ENCODE data around the gene TMEM150A. TPM values are rescaled to one million over a fixed set of nuclear protein-coding genes. Genes with fewer than 3 reads are reported as not detected.
A peak's percentile ranks its signal among the peaks of the same experiment; 100 is the strongest.

TMEM150A gene
- 1 to 10 TPM; 4.7 to 6.4 TPM for total RNA-seq

DNA sequence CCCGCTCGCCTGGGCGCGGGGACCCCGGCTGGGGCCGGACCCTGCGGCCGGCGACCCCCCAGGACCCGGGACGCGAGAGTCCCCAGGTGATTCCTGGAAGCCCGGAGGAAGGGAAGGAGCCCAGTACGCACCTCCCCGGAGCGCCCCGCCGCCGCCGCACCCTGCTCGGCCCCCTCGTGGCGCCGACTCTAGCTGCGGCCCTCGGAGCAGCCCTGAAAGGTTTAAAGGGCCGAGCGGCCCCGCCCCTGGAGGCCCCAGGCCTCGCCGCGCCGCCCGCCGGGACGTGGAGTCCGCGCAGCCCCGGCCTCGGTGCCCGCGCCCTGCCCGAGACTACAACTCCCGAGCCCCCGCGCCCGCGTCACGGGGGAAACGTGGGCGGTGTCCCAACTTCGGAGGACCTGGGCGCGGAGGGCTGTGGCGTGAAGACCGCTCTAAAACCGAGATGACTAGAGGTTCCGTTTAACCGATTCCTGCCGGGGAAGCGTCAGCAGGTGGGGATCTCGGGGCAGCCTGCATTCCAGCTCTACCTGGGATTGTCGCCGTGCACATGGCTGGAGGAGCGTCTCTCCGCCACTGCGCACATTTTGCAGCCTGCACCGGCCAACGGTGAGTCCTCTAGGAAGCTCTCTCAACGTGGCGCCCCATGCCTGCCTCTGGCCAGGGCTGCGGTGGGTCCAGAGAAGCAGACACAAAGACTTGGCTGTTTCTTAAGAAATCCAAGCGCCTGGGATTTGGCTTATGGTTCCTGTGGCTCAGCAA is at the start of gene TMEM150A:
Gene TMEM150A (minus strand): TSS at position 223 of the 759 bp plus-strand sequence. CDS start 750 bp downstream, outside the sequence.
- H3K4me1 Mint-ChIP-seq (ENCODE audit: low read depth in 2 of 2): peaks cover 11 to 12% of the 10 kb centered on the region in 2 donors
- H3K4me3 Mint-ChIP-seq: peak within 1 kb of the TSS; percentile 89
- H3K36me3 Mint-ChIP-seq: no peaks in the 10 kb centered on the region
- no peaks in the 10 kb centered on the region for H3K9me3 Mint-ChIP-seq
- H3K27me3 Mint-ChIP-seq: no peaks in the 10 kb centered on the region
- DNase-seq (ENCODE audit: low spot score) (peak; percentile 93), ATAC-seq (peak; percentile 98 to 99)
- peak within 1 kb of the TSS; percentile 15 to 76 for H3K27ac Mint-ChIP-seq

- peaks cover 36% of the 10 kb centered on the region for H3K36me3 Mint-ChIP-seq
- no peak for DNase-seq (ENCODE audit: low spot score)
- peaks cover 4 to 10% of the 10 kb centered on the region in 2 donors for H3K4me1 Mint-ChIP-seq (ENCODE audit: low read depth in 2 of 2)
- no peak for ATAC-seq
- no peaks in the 10 kb centered on the region for H3K27me3 Mint-ChIP-seq
- no peak overlapping the region for H3K4me3 Mint-ChIP-seq
- H3K27ac Mint-ChIP-seq: peak overlapping the region in 1 of 2 donors; percentile 21
- H3K9me3 Mint-ChIP-seq: no peaks in the 10 kb centered on the region
Observed at GRCh38 chr2:85652056-85652455, 49.6 kb upstream of the TMEM150A start.

DNA sequence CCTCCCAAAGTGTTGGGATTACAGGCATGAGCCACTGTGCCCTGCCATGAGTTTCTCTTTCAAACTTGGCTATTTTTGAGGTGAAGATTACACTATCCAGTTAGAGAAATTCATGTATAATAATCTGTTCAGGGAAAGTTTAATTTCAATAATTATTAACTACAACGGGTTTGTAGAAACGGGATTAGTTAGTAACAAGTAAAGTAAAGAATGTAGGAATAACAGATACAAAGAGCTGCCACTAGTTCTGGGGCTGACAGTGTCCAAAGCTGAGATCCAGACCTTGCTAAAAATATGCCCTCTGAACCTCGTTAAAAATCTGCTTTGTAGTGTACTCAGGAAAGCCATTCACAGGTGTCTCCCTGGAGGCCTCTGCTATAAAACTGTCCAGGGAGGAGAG is 48.6 kb upstream of the TMEM150A start:
- H3K9me3 Mint-ChIP-seq: no peaks in the 10 kb centered on the region
- DNase-seq (ENCODE audit: low spot score) (no peak), ATAC-seq (no peak)
- H3K4me1 Mint-ChIP-seq (ENCODE audit: low read depth in 2 of 2): peaks cover 4 to 8% of the 10 kb centered on the region in 2 donors
- no peak overlapping the region for H3K27ac Mint-ChIP-seq
- H3K36me3 Mint-ChIP-seq: peaks cover 36% of the 10 kb centered on the region
- H3K27me3 Mint-ChIP-seq: no peaks in the 10 kb centered on the region
- no peak overlapping the region for H3K4me3 Mint-ChIP-seq

GRCh38 chr2:85650456-85650855 is 48.0 kb upstream of the TMEM150A start:
- peaks cover 41% of the 10 kb centered on the region for H3K36me3 Mint-ChIP-seq
- H3K4me3 Mint-ChIP-seq: no peak overlapping the region
- H3K4me1 Mint-ChIP-seq (ENCODE audit: low read depth in 2 of 2): peaks cover 4 to 5% of the 10 kb centered on the region in 2 donors
- H3K9me3 Mint-ChIP-seq: no peaks in the 10 kb centered on the region
- H3K27me3 Mint-ChIP-seq: no peaks in the 10 kb centered on the region
- no peak for ATAC-seq
- no peak overlapping the region for H3K27ac Mint-ChIP-seq
- no peak for DNase-seq (ENCODE audit: low spot score)

- peaks cover 41% of the 10 kb centered on the region for H3K36me3 Mint-ChIP-seq
- H3K27ac Mint-ChIP-seq: peak overlapping the region in 1 of 2 donors; percentile 4
Observed at GRCh38 chr2:85649201-85650190, 47.0 kb upstream of the TMEM150A start.

GRCh38 chr2:85648619-85649018 is 46.1 kb upstream of the TMEM150A start:
- ATAC-seq: no peak
- Mint-ChIP-seq H3K4me1 (ENCODE audit: low read depth in 2 of 2) (peaks cover 4 to 5% of the 10 kb centered on the region in 2 donors), H3K27ac (peak overlapping the region in 1 of 2 donors; percentile 4), H3K36me3 (peaks cover 37% of the 10 kb centered on the region), H3K4me3 (no peak overlapping the region), H3K27me3 (no peaks in the 10 kb centered on the region), H3K9me3 (no peaks in the 10 kb centered on the region)
- no peak for DNase-seq (ENCODE audit: low spot score)

More at GRCh38 chr2:85649201-85650190, 47.0 kb upstream of the TMEM150A start:
- Mint-ChIP-seq H3K4me1 (ENCODE audit: low read depth in 2 of 2) (peaks cover 4 to 5% of the 10 kb centered on the region in 2 donors), H3K4me3 (no peak overlapping the region), H3K9me3 (no peaks in the 10 kb centered on the region), H3K27me3 (no peaks in the 10 kb centered on the region)
- no peak for ATAC-seq
- no peak for DNase-seq (ENCODE audit: low spot score)

DNA sequence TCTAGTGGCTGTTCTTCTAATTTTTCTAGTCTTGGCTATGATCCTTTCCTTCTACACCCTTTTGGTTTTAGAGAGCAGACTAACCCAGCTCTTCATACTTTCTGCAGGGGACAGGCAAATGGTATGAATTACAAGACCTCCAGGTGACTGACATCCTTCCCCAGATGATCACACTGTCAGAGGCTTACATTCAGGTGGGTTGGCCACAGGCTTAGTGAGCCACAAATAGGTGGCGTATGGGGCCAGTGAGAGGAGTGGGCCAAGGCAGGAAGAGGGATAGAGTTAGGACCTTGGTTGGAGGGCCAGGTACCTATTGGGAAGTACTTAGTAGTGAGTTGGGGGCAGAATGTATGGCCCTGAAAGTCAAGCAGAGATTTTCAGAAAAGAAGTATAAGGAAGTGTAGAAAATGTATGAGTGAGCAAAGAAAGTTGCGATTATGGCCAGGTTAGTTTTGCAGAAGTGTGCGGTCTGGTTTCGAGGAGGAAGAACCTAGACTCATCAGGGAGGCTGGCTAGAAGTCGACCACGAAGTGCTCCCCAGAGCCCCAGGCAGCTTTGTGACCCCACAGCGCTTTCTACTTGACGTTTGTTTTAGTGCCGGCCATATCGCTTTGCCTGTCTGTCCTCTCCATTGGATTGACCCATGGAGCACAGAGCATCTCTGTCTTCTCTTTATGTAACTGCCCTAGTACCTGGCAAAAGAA is 45.5 kb upstream of the TMEM150A start:
- peak overlapping the region in 1 of 2 donors; percentile 4 for H3K27ac Mint-ChIP-seq
- H3K27me3 Mint-ChIP-seq: no peaks in the 10 kb centered on the region
- peaks cover 4 to 5% of the 10 kb centered on the region in 2 donors for H3K4me1 Mint-ChIP-seq (ENCODE audit: low read depth in 2 of 2)
- H3K9me3 Mint-ChIP-seq: no peaks in the 10 kb centered on the region
- H3K36me3 Mint-ChIP-seq: peaks cover 32% of the 10 kb centered on the region
- H3K4me3 Mint-ChIP-seq: no peak overlapping the region
- DNase-seq (ENCODE audit: low spot score): no peak
- ATAC-seq: no peak

DNA sequence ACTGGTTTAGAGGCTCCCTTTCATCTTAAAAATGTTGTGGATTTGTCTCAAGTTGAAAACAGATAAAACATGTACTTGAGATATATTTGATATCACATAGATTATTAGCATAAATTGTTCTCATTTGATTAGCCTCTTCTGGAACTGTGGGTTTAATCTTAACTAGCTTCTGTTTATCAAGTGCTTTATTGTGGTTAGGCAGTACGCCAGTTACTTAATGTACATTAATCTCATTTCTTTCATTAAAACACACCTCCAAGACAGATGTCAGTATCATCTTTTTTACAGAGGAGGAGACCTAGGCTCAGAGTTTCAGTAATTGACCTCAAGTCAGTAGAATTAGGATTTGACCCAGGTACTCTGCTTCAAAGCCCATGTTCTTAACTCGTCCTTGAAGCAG is 43.7 kb upstream of the TMEM150A start:
- Mint-ChIP-seq H3K4me1 (ENCODE audit: low read depth in 2 of 2) (peaks cover 5 to 11% of the 10 kb centered on the region in 2 donors), H3K27ac (no peak overlapping the region), H3K27me3 (no peaks in the 10 kb centered on the region), H3K36me3 (peaks cover 45% of the 10 kb centered on the region), H3K9me3 (no peaks in the 10 kb centered on the region), H3K4me3 (no peak overlapping the region)
- DNase-seq (ENCODE audit: low spot score) (no peak), ATAC-seq (no peak)

DNA sequence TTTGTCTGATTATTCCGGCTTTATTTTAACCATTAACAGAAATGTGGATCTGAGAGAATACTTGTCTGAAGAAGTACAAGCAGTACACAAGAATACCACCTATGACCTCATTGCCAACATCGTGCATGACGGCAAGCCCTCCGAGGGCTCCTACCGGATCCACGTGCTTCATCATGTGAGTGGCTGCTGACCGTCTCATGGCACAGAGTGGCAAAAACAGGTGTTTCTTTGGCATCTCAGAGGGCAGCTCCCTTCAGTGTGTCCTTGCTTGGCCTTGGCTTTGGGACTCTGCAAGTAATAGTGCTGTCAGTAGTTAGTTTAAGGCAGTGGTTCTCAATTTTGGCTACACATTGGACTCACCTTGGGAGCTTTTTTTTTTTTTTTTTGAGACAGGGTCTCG is 42.4 kb upstream of the TMEM150A start:
- Mint-ChIP-seq H3K27ac (no peak overlapping the region), H3K27me3 (no peaks in the 10 kb centered on the region), H3K4me1 (ENCODE audit: low read depth in 2 of 2) (peaks cover 5 to 11% of the 10 kb centered on the region in 2 donors), H3K36me3 (peaks cover 50% of the 10 kb centered on the region), H3K4me3 (no peak overlapping the region), H3K9me3 (no peaks in the 10 kb centered on the region)
- no peak for DNase-seq (ENCODE audit: low spot score)
- ATAC-seq: no peak

GRCh38 chr2:85642725-85643124 is 40.2 kb upstream of the TMEM150A start:
- Mint-ChIP-seq H3K27me3 (no peaks in the 10 kb centered on the region), H3K4me3 (no peak overlapping the region), H3K4me1 (ENCODE audit: low read depth in 2 of 2) (peaks cover under 1 to 8% of the 10 kb centered on the region in 2 donors), H3K36me3 (peaks cover 31% of the 10 kb centered on the region), H3K27ac (peak overlapping the region in 1 of 2 donors; percentile 32), H3K9me3 (no peaks in the 10 kb centered on the region)
- DNase-seq (ENCODE audit: low spot score) (no peak), ATAC-seq (peak in 1 of 2 donors; percentile 70)

- Mint-ChIP-seq H3K9me3 (no peaks in the 10 kb centered on the region), H3K36me3 (peaks cover 29% of the 10 kb centered on the region), H3K4me1 (ENCODE audit: low read depth in 2 of 2) (peaks cover 8 to 19% of the 10 kb centered on the region in 2 donors), H3K27ac (no peak overlapping the region), H3K27me3 (no peaks in the 10 kb centered on the region), H3K4me3 (no peak overlapping the region)
- no peak for DNase-seq (ENCODE audit: low spot score)
- ATAC-seq: no peak
Observed at GRCh38 chr2:85635636-85636035, 33.1 kb upstream of the TMEM150A start.

- H3K36me3 Mint-ChIP-seq: peaks cover 29% of the 10 kb centered on the region
- peak overlapping the region; percentile 2 to 32 for H3K27ac Mint-ChIP-seq
- H3K9me3 Mint-ChIP-seq: no peaks in the 10 kb centered on the region
- ATAC-seq (no peak), DNase-seq (ENCODE audit: low spot score) (no peak)
- no peaks in the 10 kb centered on the region for H3K27me3 Mint-ChIP-seq
- no peak overlapping the region for H3K4me3 Mint-ChIP-seq
- H3K4me1 Mint-ChIP-seq (ENCODE audit: low read depth in 2 of 2): peaks cover 8 to 19% of the 10 kb centered on the region in 2 donors
Observed at GRCh38 chr2:85635011-85635410, 32.5 kb upstream of the TMEM150A start.

DNA sequence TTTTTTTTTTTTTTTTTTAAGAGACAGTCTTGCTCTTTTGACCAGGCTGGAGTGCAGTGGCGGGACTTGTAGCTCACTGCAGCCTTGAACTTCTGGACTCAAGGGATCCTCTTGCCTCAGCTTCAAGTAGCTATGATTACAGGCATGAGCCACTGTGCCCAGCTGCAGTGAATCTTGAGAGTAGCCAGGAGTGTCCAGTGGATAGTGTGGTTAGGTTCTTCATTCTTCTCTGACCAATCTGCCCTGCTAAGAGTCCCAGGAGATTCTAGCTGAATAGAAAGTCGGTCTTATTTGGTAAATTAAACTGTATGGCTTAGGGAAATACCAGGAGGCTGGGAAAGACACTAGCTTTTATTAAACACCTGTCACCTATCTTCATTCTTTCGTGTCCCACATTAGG is 28.8 kb upstream of the TMEM150A start:
- Mint-ChIP-seq H3K4me3 (no peak overlapping the region), H3K27me3 (no peaks in the 10 kb centered on the region), H3K9me3 (no peaks in the 10 kb centered on the region), H3K27ac (no peak overlapping the region), H3K4me1 (ENCODE audit: low read depth in 2 of 2) (peaks cover 20 to 21% of the 10 kb centered on the region in 2 donors), H3K36me3 (peaks cover 29% of the 10 kb centered on the region)
- ATAC-seq (no peak), DNase-seq (ENCODE audit: low spot score) (no peak)
